ENCODE data around the gene RAET1G. TPM values are rescaled to one million over a fixed set of nuclear protein-coding genes. Genes with fewer than 3 reads are reported as not detected.

The RAET1G gene
- total and polyA plus RNA-seq, 2 donors (not counting 3 experiments of a cell fraction or from before 2014, with no cell fraction given) = 1.6 to 2.1 TPM

- Histone ChIP-seq H3K79me2 (ENCODE audit: control insufficient read depth, insufficient read depth, low read length) (no peaks in the 10 kb centered on the region), H2AFZ (ENCODE audit: low read depth, low read length) (no peak overlapping the region)
These were observed 31.7 kb downstream of the RAET1G start for GRCh38 chr6:149891259-149891658.

More at GRCh38 chr6:149891259-149891658, 31.7 kb downstream of the RAET1G start:
- no peaks in the 10 kb centered on the region for H4K20me1 ChIP-seq (replicated peaks; ENCODE audit: control insufficient read depth, extremely low read depth, insufficient read depth, low read length)
- dilution Hi-C loops (cut with MboI; ENCODE audit: extremely low pct_ligation_motif_present, low sequenced_read_pairs) = no loop called here
- H3K9ac ChIP-seq (replicated peaks; ENCODE audit: extremely low read depth, insufficient read depth, low read length) = no peak overlapping the region
- H3K4me3 ChIP-seq (replicated peaks in 1 of 3; ENCODE audit: insufficient read depth in 1 of 3, low read depth in 1 of 3, low read length in 3 of 3) = no peak overlapping the region
- ChIA-PET POLR2A (no interaction called here), CTCF (interaction anchor here (1.3 kb wide), 1 partner anchor 11 kb away, joined by 3 read pairs; no protein-coding TSS in a partner anchor)
- no peaks in the 10 kb centered on the region for H3K9me1 ChIP-seq (replicated peaks; ENCODE audit: control insufficient read depth, extremely low read depth, insufficient read depth, low read length)
- no peaks in the 10 kb centered on the region for H3K36me3 ChIP-seq (ENCODE audit: control insufficient read depth in 2 of 2, extremely low read depth in 1 of 2, insufficient read depth in 2 of 2, low read length in 2 of 2)
- intact Hi-C loops (cut with micrococcal nuclease) = no loop called here
- H3K27ac ChIP-seq (ENCODE audit: insufficient read depth, low read depth, low read length) = no peak overlapping the region
- no TSS peak for BruUV-seq (replicated peaks)
- no peak overlapping the region for H3K4me2 ChIP-seq (ENCODE audit: insufficient read depth, low read length)
- TF ChIP-seq FOS (IDR thresholded peaks at IDR 0.05; ENCODE audit: borderline replicate concordance, insufficient read depth, low read length) (no peak), POLR2AphosphoS5 (IDR thresholded peaks at IDR 0.05; ENCODE audit: insufficient read depth, low read depth, low read length) (no peak), MAX (IDR thresholded peaks at IDR 0.05; ENCODE audit: insufficient read depth, insufficient read length) (no peak), JUN (IDR thresholded peaks at IDR 0.05; ENCODE audit: borderline replicate concordance, insufficient read depth, insufficient read length, low read depth) (no peak), EZH2 (IDR thresholded peaks at IDR 0.05; ENCODE audit: borderline replicate concordance, low read depth, low read length, severe bottlenecking) (no peak), CTCF (IDR thresholded peaks at IDR 0.05; ENCODE audit: extremely low read depth in 1 of 2, insufficient read depth in 1 of 2, low read depth in 1 of 2, low read length in 2 of 2) (no peak), GATA2 (IDR thresholded peaks at IDR 0.05; ENCODE audit: insufficient read depth, insufficient read length, low read depth, low read length) (no peak), MYC (IDR thresholded peaks at IDR 0.05; ENCODE audit: low read depth, low read length) (no peak), POLR2A (IDR thresholded peaks at IDR 0.05; ENCODE audit: low read depth, low read length) (no peak)
- no peaks in the 10 kb centered on the region for H3K9me3 ChIP-seq (replicated peaks; ENCODE audit: control insufficient read depth, insufficient read depth, low read length)
- FAIRE-seq (no peak), DNase-seq (ENCODE audit: low read depth, low spot score) (no peak)
- H3K27me3 ChIP-seq (ENCODE audit: control insufficient read depth in 2 of 2, insufficient read depth in 2 of 2, low read length in 2 of 2) = peaks cover 2 to 9% of the 10 kb centered on the region in 2 experiments
- H3K4me1 ChIP-seq (ENCODE audit: control insufficient read depth, extremely low read depth, insufficient read depth, low read length) = peaks cover 10% of the 10 kb centered on the region

Data from endothelial cell of umbilical vein (primary cell).